Transverse colon (tissue), 4 donors: ENCODE results near the gene KAZN. TPM values are rescaled to one million over a fixed set of nuclear protein-coding genes. Genes with fewer than 3 reads are reported as not detected.

Source experiments
- DNase-seq: peaks from one replicate; pipeline ENCODE4 v3.0.0-alpha.2; 2019
- H3K27ac ChIP-seq, 4 donors: fragments of 200-600 bp; sonication (generic); 2 replicates each; pipeline ENCODE4 v1.5.1; 2016 to 2018; ENCODE audit warnings: inconsistent platforms in 4 of 4
- H3K27me3 ChIP-seq: fragments of 200-600 bp; sonication (generic); 2 replicates; pipeline ENCODE4 v1.5.1; 2017; ENCODE audit warnings: inconsistent platforms
- H3K36me3 ChIP-seq, 4 donors: fragments of 200-600 bp; sonication (generic); 2 replicates each; pipeline ENCODE4 v1.5.1; 2017 to 2019; ENCODE audit warnings: inconsistent platforms in 4 of 4
- H3K4me1 ChIP-seq, 4 donors: fragments of 200-600 bp; sonication (generic); 2 replicates each; pipeline ENCODE4 v1.5.1; 2017 to 2020; ENCODE audit warnings: inconsistent platforms in 4 of 4
- H3K4me3 ChIP-seq, 4 donors: fragments of 200-600 bp; sonication (generic); 1 replicate in 1 of 4; 2 replicates in 3 of 4; pipeline versions ENCODE4 v1.5.1 to v1.6.1; 2017 to 2019; ENCODE audit warnings: inconsistent platforms in 4 of 4
- H3K9me3 ChIP-seq, 2 donors: fragments of 200-600 bp; sonication (generic); 2 replicates each; pipeline ENCODE4 v1.5.1; 2017 to 2019; ENCODE audit warnings: inconsistent platforms in 2 of 2
- EP300 ChIP-seq: sonication (generic); formaldehyde crosslinking; IDR thresholded peaks from one replicate; pipeline ENCODE4 v1.6.1; 2017; ENCODE audit warnings: antibody characterized with exemption, low read depth
- POLR2A ChIP-seq: fragments of 450-650 bp; IDR thresholded peaks from one replicate; pipeline ENCODE4 v1.6.1; 2016; ENCODE audit warnings: antibody characterized with exemption, mild to moderate bottlenecking, moderate library complexity
- POLR2AphosphoS5 ChIP-seq, 3 donors: sonication (generic); formaldehyde crosslinking; IDR thresholded peaks; one replicate each; pipeline ENCODE4 v1.6.1; 2016; ENCODE audit warnings: antibody characterized with exemption in 3 of 3
- WGBS, 2 donors: methylation state at CpG; one replicate each; pipeline ENCODE4 v1.1.5; 2018; ENCODE audit warnings: low coverage in 1 of 2; 5-methylcytosine and 5-hydroxymethylcytosine counted together
- in situ Hi-C, 4 donors: fragments of 200-750 bp; cut with MboI; loops; one replicate each; pipeline versions ENCODE4 v1.15.0 to v1.15.1; 2017; ENCODE audit warnings: low sequenced_read_pairs in 3 of 4, low pct_ligation_motif_present in 1 of 4, low pct_unique_long_range_greater_than_20kb in 1 of 4
- intact Hi-C: fragments of 100-400 bp; cut with DNase I; formaldehyde crosslinking; loops from one replicate; pipeline ENCODE4 v1.15.1; 2023; ENCODE audit warnings: low total_unique reads
- total RNA-seq, 4 donors: library from RNA; depleted of rRNA; stranded (reverse); fragments of >200 nt; gene quantifications; one replicate each; pipeline ENCODE4 v1.1.0, GENCODE V29; 2016
- TF ChIP-seq, protein P1 (sequence below), 5 experiments: fragments of 200-600 bp in 3 of 5; fragments of 450-650 bp in 2 of 5; sonication (generic) in 3 of 5; IDR thresholded peaks; 1 replicate in 2 of 5; 2 replicates in 3 of 5; pipeline ENCODE4 v1.5.1; 2016 to 2017; ENCODE audit warnings: antibody characterized with exemption in 5 of 5, inconsistent platforms in 3 of 5, mild to moderate bottlenecking in 2 of 5, moderate library complexity in 1 of 5

The KAZN gene
- total RNA-seq, 4 donors from 2014 or later: 12.0 to 17.1 (median 16.2) TPM

DNA sequence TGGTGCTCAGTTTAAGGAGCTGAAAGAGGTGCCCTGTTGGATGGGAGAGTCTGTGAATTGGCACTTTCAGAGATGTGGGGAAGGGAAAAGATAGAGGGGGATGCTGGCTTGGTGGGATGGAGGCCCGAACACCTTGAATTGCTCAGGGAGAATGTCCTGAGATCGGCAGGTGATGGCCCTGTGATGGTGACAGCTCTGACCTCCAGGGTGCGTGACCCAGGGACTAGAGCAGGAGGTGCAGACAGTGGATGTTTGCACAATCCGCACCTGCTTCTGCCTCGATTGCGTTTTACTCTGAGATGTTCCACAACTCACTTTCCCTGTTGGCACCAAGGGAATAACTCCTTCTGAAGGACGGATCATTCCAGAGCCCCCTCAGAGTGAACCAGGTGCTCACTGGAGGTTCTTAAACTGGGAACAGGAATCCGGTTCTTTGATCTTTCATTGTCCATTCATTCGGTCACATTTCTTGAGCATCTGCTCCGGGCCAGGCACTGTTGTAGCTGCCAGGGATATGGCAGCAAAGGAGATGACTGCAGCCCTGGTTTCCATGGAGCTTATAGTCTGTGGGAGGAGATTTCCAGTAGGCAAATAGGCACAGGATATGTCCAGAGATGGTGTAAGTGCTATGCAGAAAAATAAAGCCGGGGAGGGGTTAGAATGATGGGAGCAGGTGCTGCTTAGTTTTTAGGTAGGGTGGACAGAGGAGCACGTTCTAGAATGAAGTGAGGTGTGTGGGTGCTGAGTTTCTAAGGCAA lies 328.5 kb downstream of the KAZN start:
- Histone ChIP-seq H3K36me3 (no peaks in the 10 kb centered on the region), H3K9me3 (no peaks in the 10 kb centered on the region), H3K27ac (no peak overlapping the region), H3K4me1 (peaks cover 5 to 26% (median 20%) of the 10 kb centered on the region in 4 donors), H3K27me3 (peaks cover 29% of the 10 kb centered on the region), H3K4me3 (no peak overlapping the region)
- in situ Hi-C loops (loop anchor here in 1 of 4 donors (10.0 kb wide), 1 partner anchor 98 kb away; no protein-coding TSS in a partner anchor), intact Hi-C loops (no loop called here)
- no peak for TF ChIP-seq POLR2A
- TF ChIP-seq EP300: no peak
- no peak for TF ChIP-seq POLR2AphosphoS5 (IDR thresholded peaks at IDR 0.05)
- TF ChIP-seq, protein P1, sequence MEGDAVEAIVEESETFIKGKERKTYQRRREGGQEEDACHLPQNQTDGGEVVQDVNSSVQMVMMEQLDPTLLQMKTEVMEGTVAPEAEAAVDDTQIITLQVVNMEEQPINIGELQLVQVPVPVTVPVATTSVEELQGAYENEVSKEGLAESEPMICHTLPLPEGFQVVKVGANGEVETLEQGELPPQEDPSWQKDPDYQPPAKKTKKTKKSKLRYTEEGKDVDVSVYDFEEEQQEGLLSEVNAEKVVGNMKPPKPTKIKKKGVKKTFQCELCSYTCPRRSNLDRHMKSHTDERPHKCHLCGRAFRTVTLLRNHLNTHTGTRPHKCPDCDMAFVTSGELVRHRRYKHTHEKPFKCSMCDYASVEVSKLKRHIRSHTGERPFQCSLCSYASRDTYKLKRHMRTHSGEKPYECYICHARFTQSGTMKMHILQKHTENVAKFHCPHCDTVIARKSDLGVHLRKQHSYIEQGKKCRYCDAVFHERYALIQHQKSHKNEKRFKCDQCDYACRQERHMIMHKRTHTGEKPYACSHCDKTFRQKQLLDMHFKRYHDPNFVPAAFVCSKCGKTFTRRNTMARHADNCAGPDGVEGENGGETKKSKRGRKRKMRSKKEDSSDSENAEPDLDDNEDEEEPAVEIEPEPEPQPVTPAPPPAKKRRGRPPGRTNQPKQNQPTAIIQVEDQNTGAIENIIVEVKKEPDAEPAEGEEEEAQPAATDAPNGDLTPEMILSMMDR (IDR thresholded peaks at IDR 0.05): no peak
- WGBS, 2 donors: 83 to 89% methylated on average over 3 to 12 of the region's 12 CpGs
- no peak for DNase-seq

DNA sequence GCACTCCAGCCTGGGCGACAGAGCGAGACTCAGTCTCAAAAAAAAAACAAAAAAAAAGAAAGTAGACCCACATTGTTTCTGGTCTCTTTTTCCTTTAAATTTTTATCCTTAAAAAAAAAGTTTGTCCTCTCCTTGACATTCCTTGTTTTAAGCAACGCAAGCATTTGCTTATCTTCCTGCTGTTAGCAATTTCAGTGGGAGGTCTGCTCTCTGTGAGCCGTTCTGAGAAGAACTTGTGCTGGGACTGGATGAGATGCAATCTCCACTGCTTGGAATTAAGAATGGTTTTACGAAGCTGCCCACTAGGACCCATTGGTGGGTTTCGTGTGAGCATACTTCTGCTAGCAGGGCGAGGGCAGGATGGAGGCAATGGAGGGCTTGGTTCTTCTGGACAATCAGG lies 329.9 kb downstream of the KAZN start:
- peaks cover 5 to 26% (median 20%) of the 10 kb centered on the region in 4 donors for H3K4me1 ChIP-seq
- no peaks in the 10 kb centered on the region for H3K36me3 ChIP-seq
- no peaks in the 10 kb centered on the region for H3K9me3 ChIP-seq
- DNase-seq: no peak
- no peak overlapping the region for H3K27ac ChIP-seq
- intact Hi-C loops: no loop called here
- no peak overlapping the region for H3K4me3 ChIP-seq
- peaks cover 29% of the 10 kb centered on the region for H3K27me3 ChIP-seq
- TF ChIP-seq POLR2A (no peak), POLR2AphosphoS5 (IDR thresholded peaks at IDR 0.05) (no peak), EP300 (no peak)
- TF ChIP-seq, protein P1 (IDR thresholded peaks at IDR 0.05): no peak
- in situ Hi-C loops: loop anchor here in 1 of 4 donors (10.0 kb wide), 1 partner anchor 96 kb away; no protein-coding TSS in a partner anchor
- 85 to 93% methylated on average over 6 to 7 of the region's 7 CpGs for WGBS, 2 donors

DNA sequence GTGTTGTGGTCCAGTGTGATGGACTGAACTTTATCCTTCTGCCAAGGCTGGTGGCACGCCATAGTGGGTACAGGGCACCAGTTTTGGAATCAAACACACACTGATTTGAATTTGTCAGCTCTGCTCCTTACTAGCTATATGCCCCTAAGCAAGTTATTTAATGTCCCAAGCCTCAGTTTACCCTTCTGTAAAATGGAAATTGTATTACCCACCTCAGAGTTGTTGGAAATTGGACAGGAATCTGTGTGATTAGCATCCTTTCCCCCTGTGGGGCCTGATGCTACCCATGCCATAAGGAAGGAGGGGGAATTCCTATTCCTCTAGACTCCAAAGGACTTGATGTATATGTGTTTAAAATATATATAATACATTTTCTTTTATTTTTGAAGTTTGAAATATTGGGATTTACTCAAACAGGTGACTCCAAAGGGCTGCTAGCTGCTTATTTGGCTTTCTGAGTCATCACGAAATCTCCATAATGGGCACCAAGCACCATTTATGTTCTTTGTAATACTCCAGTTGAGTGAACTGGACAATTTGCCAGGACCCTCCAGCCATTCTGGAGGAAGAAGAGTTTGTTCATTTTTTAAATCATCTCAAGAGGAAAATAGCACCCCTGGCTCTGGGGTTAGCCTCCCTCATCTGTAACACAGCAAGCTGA lies 330.5 kb downstream of the KAZN start:
- no peak for DNase-seq
- intact Hi-C loops: no loop called here
- no peaks in the 10 kb centered on the region for H3K9me3 ChIP-seq
- peak overlapping the region in 1 of 4 donors; percentile 2 for H3K27ac ChIP-seq
- H3K4me1 ChIP-seq: peaks cover 5 to 26% (median 20%) of the 10 kb centered on the region in 4 donors
- TF ChIP-seq EP300 (no peak), POLR2AphosphoS5 (IDR thresholded peaks at IDR 0.05) (no peak), POLR2A (no peak)
- TF ChIP-seq, protein P1 (IDR thresholded peaks at IDR 0.05): no peak
- 60 to 69% methylated on average over 1 to 2 of the region's 2 CpGs for WGBS, 2 donors
- H3K4me3 ChIP-seq: no peak overlapping the region
- in situ Hi-C loops: loop anchor here in 1 of 4 donors (10.0 kb wide), 1 partner anchor 96 kb away; no protein-coding TSS in a partner anchor
- no peaks in the 10 kb centered on the region for H3K36me3 ChIP-seq
- H3K27me3 ChIP-seq: peaks cover 29% of the 10 kb centered on the region

DNA sequence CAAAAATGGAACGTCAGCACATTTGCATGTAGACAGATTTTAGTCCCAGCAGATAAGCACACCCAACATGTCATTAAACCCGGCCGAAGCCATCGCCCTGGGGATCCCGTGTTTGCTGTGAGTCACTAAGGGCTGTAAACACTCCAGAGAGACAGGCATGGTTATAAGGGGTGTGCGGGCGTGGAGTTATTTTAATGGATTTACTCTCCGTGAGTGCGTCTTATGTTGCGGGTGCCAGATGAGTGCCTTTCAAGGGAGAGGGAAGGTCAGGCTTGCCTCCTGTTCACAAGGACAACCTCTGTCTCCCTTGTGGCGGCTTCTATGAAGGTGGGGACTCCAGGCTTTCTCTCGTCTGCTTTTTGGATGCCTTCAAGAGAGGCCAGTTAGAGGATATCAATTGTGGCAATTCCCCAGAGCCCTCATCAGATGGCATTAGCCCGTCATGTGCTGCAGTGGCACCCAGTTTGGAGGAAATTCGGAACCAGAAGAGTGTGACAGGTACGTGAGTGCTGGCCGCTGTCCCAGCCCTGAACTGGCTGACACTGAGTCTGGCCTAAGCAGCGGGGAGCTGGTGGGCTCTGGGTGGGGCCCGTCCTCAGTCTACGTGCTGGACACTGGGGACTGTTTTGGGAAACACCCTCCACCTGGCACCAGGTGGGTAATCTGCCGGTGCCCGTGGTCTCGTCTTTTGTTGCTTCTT lies 331.2 kb downstream of the KAZN start:
- peak overlapping the region in 2 of 4 donors; percentile 7 to 17 for H3K27ac ChIP-seq
- H3K36me3 ChIP-seq: no peaks in the 10 kb centered on the region
- H3K4me3 ChIP-seq: no peak overlapping the region
- in situ Hi-C loops (loop anchor here in 1 of 4 donors (10.0 kb wide), 1 partner anchor 95 kb away; no protein-coding TSS in a partner anchor), intact Hi-C loops (no loop called here)
- peak; percentile 79 for DNase-seq
- H3K4me1 ChIP-seq: peaks cover 4 to 24% (median 18%) of the 10 kb centered on the region in 4 donors
- H3K27me3 ChIP-seq: peaks cover 27% of the 10 kb centered on the region
- WGBS, 2 donors: 45 to 57% methylated on average over 8 to 22 of the region's 22 CpGs
- no peaks in the 10 kb centered on the region for H3K9me3 ChIP-seq
- peak in 1 of 3 donors; percentile 30 for TF ChIP-seq POLR2AphosphoS5 (IDR thresholded peaks at IDR 0.05)
- TF ChIP-seq POLR2A: no peak
- TF ChIP-seq, protein P1 (IDR thresholded peaks at IDR 0.05): no peak
